ENCODE results near the gene TANC1. TPM values are rescaled to one million over a fixed set of nuclear protein-coding genes. Genes with fewer than 3 reads are reported as not detected.
A peak's percentile ranks its signal among the peaks of the same experiment; 100 is the strongest.

Gene TANC1
- total RNA-seq, 2 donors from 2014 or later: 70.1 to 86.1 TPM

DNA sequence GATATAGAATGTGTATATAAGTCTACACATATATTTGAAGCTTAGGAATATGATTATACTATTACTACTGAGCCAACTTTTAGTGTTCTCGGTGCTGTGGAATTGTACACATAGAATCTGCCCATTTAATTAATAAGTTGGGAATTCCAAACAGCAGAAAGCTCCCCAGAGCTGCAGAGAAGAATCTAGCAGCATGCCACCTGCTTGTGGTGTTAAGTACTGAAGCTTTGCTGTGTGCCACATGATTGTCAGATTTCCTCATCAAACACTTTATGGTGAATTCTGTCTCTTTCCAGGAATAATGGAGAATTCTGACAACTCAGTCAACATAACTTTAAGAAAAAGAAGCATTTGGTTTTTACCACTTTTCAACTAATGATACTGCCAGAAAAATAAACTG, 200.3 kb downstream of the TANC1 start:
- H3K27me3 ChIP-seq (replicated peaks; ENCODE audit: insufficient read depth): no peaks in the 10 kb centered on the region
- peaks cover 5% of the 10 kb centered on the region for H3K36me3 ChIP-seq
- peak overlapping the region in 1 of 2 donors; percentile 33 for H3K27ac ChIP-seq
- no peak for DNase-seq (ENCODE audit: low spot score)
- ATAC-seq (ENCODE audit: insufficient number of reproducible peaks, low FRiP score, low read depth): no peak
- H3K4me1 ChIP-seq (ENCODE audit: control insufficient read depth in 1 of 2, low read depth in 2 of 2): peaks cover 4 to 6% of the 10 kb centered on the region in 2 donors
- no peak overlapping the region for H3K4me3 ChIP-seq
- TF ChIP-seq, protein P1, sequence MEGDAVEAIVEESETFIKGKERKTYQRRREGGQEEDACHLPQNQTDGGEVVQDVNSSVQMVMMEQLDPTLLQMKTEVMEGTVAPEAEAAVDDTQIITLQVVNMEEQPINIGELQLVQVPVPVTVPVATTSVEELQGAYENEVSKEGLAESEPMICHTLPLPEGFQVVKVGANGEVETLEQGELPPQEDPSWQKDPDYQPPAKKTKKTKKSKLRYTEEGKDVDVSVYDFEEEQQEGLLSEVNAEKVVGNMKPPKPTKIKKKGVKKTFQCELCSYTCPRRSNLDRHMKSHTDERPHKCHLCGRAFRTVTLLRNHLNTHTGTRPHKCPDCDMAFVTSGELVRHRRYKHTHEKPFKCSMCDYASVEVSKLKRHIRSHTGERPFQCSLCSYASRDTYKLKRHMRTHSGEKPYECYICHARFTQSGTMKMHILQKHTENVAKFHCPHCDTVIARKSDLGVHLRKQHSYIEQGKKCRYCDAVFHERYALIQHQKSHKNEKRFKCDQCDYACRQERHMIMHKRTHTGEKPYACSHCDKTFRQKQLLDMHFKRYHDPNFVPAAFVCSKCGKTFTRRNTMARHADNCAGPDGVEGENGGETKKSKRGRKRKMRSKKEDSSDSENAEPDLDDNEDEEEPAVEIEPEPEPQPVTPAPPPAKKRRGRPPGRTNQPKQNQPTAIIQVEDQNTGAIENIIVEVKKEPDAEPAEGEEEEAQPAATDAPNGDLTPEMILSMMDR (IDR thresholded peaks at IDR 0.05): peak; percentile 46
- no peaks in the 10 kb centered on the region for H3K9me3 ChIP-seq

DNA sequence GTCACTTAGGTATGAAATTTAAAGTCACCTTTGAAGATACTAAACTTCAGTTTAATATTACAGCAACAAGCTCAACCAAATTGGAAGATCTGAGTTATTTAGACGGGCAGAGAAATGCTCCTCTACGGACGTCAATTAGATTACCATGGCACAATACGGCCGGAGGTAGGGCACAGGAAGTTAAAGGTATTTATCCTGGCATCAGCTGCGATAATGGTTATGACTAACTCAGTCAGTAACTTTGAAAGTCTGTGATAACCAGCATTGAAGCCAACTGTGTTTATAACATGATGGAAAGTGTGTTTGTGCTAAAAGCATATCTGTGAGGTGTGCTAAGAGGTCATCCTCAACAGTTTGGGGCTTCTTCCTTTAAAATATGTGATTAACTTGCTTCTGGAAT, 200.7 kb downstream of the TANC1 start:
- H3K4me3 ChIP-seq: no peak overlapping the region
- TF ChIP-seq, protein P1 (IDR thresholded peaks at IDR 0.05): no peak
- peak overlapping the region in 1 of 2 donors; percentile 33 for H3K27ac ChIP-seq
- H3K36me3 ChIP-seq: peaks cover 5% of the 10 kb centered on the region
- no peak for DNase-seq (ENCODE audit: low spot score)
- H3K4me1 ChIP-seq (ENCODE audit: control insufficient read depth in 1 of 2, low read depth in 2 of 2): peaks cover 4 to 6% of the 10 kb centered on the region in 2 donors
- no peaks in the 10 kb centered on the region for H3K27me3 ChIP-seq (replicated peaks; ENCODE audit: insufficient read depth)
- no peak for ATAC-seq (ENCODE audit: insufficient number of reproducible peaks, low FRiP score, low read depth)
- H3K9me3 ChIP-seq: no peaks in the 10 kb centered on the region

DNA sequence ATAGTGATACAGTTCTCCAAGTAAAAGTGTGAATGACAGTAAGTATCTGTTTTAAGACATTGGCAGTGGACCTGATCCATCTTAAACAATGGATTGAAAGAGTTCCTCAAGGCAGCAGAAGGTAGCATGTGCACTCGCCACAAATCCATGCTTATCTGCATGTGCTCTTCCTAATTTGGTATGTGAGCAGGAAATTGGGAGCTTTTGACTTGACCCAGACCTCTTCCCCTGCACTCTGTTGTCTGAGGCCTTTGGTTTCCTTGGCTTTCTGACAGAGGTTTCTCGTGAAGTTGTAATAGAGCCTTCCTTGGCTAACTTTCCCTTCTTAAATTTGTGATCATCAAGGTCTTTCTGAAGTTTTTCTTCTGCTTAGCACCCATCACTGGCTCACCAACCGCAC, 204.0 kb downstream of the TANC1 start:
- no peak for ATAC-seq (ENCODE audit: insufficient number of reproducible peaks, low FRiP score, low read depth)
- TF ChIP-seq, protein P1 (IDR thresholded peaks at IDR 0.05): no peak
- Histone ChIP-seq H3K36me3 (peaks cover 5% of the 10 kb centered on the region), H3K4me3 (no peak overlapping the region), H3K27ac (no peak overlapping the region), H3K9me3 (no peaks in the 10 kb centered on the region), H3K27me3 (replicated peaks; ENCODE audit: insufficient read depth) (no peaks in the 10 kb centered on the region), H3K4me1 (ENCODE audit: control insufficient read depth in 1 of 2, low read depth in 2 of 2) (peaks cover 4 to 6% of the 10 kb centered on the region in 2 donors)
- no peak for DNase-seq (ENCODE audit: low spot score)

DNA sequence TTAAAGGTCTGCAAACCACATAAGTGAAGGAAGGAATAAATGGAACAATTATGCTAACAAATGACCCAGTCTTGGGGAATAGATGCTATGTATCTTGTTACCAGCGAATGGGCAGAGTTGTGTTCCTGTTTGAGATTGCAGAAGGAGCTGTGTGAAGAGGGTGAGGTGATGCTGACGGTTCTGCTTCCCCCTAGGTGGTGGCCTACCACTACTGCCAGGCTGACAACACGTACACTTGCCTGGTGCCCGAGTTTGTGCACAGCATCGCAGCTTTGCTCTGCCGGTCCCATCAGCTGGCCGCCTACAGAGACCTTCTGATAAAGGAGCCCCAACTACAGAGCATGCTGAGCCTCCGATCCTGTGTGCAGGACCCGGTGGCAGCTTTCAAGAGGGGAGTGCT, 206.3 kb downstream of the TANC1 start:
- DNase-seq (ENCODE audit: low spot score) (no peak), ATAC-seq (ENCODE audit: insufficient number of reproducible peaks, low FRiP score, low read depth) (no peak)
- no peaks in the 10 kb centered on the region for H3K27me3 ChIP-seq (replicated peaks; ENCODE audit: insufficient read depth)
- TF ChIP-seq, protein P1 (IDR thresholded peaks at IDR 0.05): no peak
- H3K36me3 ChIP-seq: peaks cover 19% of the 10 kb centered on the region
- no peak overlapping the region for H3K4me3 ChIP-seq
- no peaks in the 10 kb centered on the region for H3K9me3 ChIP-seq
- H3K4me1 ChIP-seq (ENCODE audit: control insufficient read depth in 1 of 2, low read depth in 2 of 2): no peaks in the 10 kb centered on the region
- H3K27ac ChIP-seq: no peak overlapping the region

DNA sequence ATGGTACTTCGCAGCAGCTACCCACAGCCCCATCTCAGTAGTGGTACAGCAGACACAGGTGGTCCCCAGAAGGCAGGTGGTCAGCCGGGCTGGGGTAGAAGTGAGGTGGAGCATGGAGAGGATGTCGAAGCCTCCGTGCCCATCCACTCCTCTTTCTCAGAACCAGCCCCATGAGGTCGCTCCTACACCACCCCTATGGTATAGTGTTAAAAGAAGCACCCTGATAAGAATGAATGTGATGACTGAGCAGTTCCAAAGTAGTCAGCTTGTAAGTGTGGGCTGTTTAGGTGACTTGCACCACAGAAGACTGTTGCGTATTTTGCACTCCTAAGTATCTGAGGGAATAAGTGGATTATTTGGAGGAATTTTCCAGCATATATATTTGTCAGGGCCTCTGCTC, 206.7 kb downstream of the TANC1 start:
- H3K27ac ChIP-seq: no peak overlapping the region
- no peaks in the 10 kb centered on the region for H3K27me3 ChIP-seq (replicated peaks; ENCODE audit: insufficient read depth)
- TF ChIP-seq, protein P1 (IDR thresholded peaks at IDR 0.05): no peak
- DNase-seq (ENCODE audit: low spot score) (no peak), ATAC-seq (ENCODE audit: insufficient number of reproducible peaks, low FRiP score, low read depth) (no peak)
- no peaks in the 10 kb centered on the region for H3K9me3 ChIP-seq
- H3K36me3 ChIP-seq: peaks cover 16% of the 10 kb centered on the region
- H3K4me3 ChIP-seq: no peak overlapping the region
- H3K4me1 ChIP-seq (ENCODE audit: control insufficient read depth in 1 of 2, low read depth in 2 of 2): no peaks in the 10 kb centered on the region

Data from thoracic aorta (tissue), 2 donors.